NOMO-1 treated with dmso at 0.1 percent for 144 hours (cell line): ENCODE results near the gene SRGAP1.
A peak's percentile ranks its signal among the peaks of the same experiment; 100 is the strongest.
"Not testable (repeated sequence)": the region's sequence is repeated elsewhere in the genome, so short reads cannot be mapped to it uniquely, and the experiment has no call there.

Source experiments
- DNase-seq: peaks from one replicate; lab custom pipeline; 2025; ENCODE audit not compliant: unreplicated experiment; lab: John Stamatoyannopoulos, UW

Gene SRGAP1

GRCh38 chr12:63836936-63837335 lies 7.6 kb upstream of the SRGAP1 start:
- DNase-seq: no peak

GRCh38 chr12:63838411-63838810 lies 6.1 kb upstream of the SRGAP1 start:
- DNase-seq: no peak

- no peak for DNase-seq
Measured at GRCh38 chr12:63841011-63841410, 3.5 kb upstream of the SRGAP1 start.

- DNase-seq: no peak
Measured at GRCh38 chr12:63841571-63841970, 2.9 kb upstream of the SRGAP1 start.

- not testable (repeated sequence) for DNase-seq
Measured at GRCh38 chr12:63842750-63843149, 1.8 kb upstream of the SRGAP1 start.

GRCh38 chr12:63843254-63843720 lies 1.2 kb upstream of the SRGAP1 start:
- DNase-seq: no peak

- peak; percentile 89 for DNase-seq
Measured at GRCh38 chr12:63843721-63844390, 644 bp upstream of the SRGAP1 start.

- DNase-seq: no peak
Measured at GRCh38 chr12:63845726-63846125, 1.2 kb downstream of the SRGAP1 start.

GRCh38 chr12:63846238-63846967 lies 1.9 kb downstream of the SRGAP1 start:
- no peak for DNase-seq

- no peak for DNase-seq
Measured at GRCh38 chr12:63848450-63848849, 4.0 kb downstream of the SRGAP1 start.

- no peak for DNase-seq
Measured at GRCh38 chr12:63849106-63849620, 4.7 kb downstream of the SRGAP1 start.

- no peak for DNase-seq
Measured at GRCh38 chr12:63849641-63850040, 5.1 kb downstream of the SRGAP1 start.

GRCh38 chr12:63853978-63854377 lies 9.5 kb downstream of the SRGAP1 start:
- DNase-seq: no peak

GRCh38 chr12:63855299-63855698 lies 10.8 kb downstream of the SRGAP1 start:
- DNase-seq: no peak

- DNase-seq: no peak
Measured at GRCh38 chr12:63857771-63858670, 13.5 kb downstream of the SRGAP1 start.

- DNase-seq: not testable (repeated sequence)
Measured at GRCh38 chr12:63859880-63860279, 15.4 kb downstream of the SRGAP1 start.

GRCh38 chr12:63862187-63862968 lies 17.9 kb downstream of the SRGAP1 start:
- no peak for DNase-seq

- no peak for DNase-seq
Measured at GRCh38 chr12:63862969-63863230, 18.4 kb downstream of the SRGAP1 start.

- no peak for DNase-seq
Measured at GRCh38 chr12:63863658-63864453, 19.4 kb downstream of the SRGAP1 start.

GRCh38 chr12:63864454-63864706 lies 19.9 kb downstream of the SRGAP1 start:
- DNase-seq: no peak
